Endothelial cell of umbilical vein (primary cell): ENCODE results near the gene CC2D2A. TPM values are rescaled to one million over a fixed set of nuclear protein-coding genes. Genes with fewer than 3 reads are reported as not detected.

Experiments used
- BruUV-seq: library from RNA; stranded (reverse); fragments of 400-500 nt; replicated peaks from 2 replicates; lab custom pipeline; 2021; lab: Mats Ljungman, UMichigan
- CTCF ChIA-PET: fragments of 300-600, 350-600 bp; sonication (Branson Sonifier 250); formaldehyde crosslinking; loops from one replicate; lab custom pipeline; 2021; ENCODE audit warnings: antibody characterized with exemption, inconsistent platforms; lab: Charles Lee
- POLR2A ChIA-PET: fragments of 300-600, 350-600 bp; sonication (Branson Sonifier 250); formaldehyde crosslinking; loops from one replicate; lab custom pipeline; 2021; ENCODE audit warnings: antibody characterized with exemption, inconsistent platforms; lab: Charles Lee
- DNase-seq: peaks from one replicate; pipeline ENCODE4 v3.0.0-alpha.2; 2011; ENCODE audit warnings: low read depth, low spot score
- FAIRE-seq: peaks from 2 replicates; lab custom pipeline; 2011; peaks lifted over from hg19 to GRCh38; lab: Jason Lieb, UNC
- H2AFZ ChIP-seq: 2 replicates; pipeline ENCODE4 v1.6.0; 2012; ENCODE audit warnings: low read depth, low read length, control low read depth, inconsistent platforms
- H3K27ac ChIP-seq: 2 replicates; pipeline ENCODE4 v1.5.1; 2011; ENCODE audit warnings: low read depth, mild to moderate bottlenecking, control low read depth, low read length, moderate library complexity; ENCODE audit not compliant: insufficient read depth
- H3K27me3 ChIP-seq, 2 experiments: 2 replicates each; pipeline versions ENCODE4 v1.6.0 to v1.6.1; 2011; ENCODE audit warnings: low read length in 2 of 2, mixed read lengths in 1 of 2; ENCODE audit not compliant: control insufficient read depth in 2 of 2, insufficient read depth in 2 of 2
- H3K36me3 ChIP-seq, 2 experiments: 2 replicates in 1 of 2; 3 replicates in 1 of 2; pipeline ENCODE4 v1.5.1; 2011; ENCODE audit warnings: low read length in 2 of 2, mild to moderate bottlenecking in 1 of 2, moderate library complexity in 1 of 2; ENCODE audit not compliant: control insufficient read depth in 2 of 2, insufficient read depth in 2 of 2; ENCODE audit errors: extremely low read depth in 1 of 2
- H3K4me1 ChIP-seq: 3 replicates; pipeline ENCODE4 v1.5.1; 2011; ENCODE audit warnings: mild to moderate bottlenecking, low read length; ENCODE audit not compliant: control insufficient read depth, insufficient read depth; ENCODE audit errors: extremely low read depth
- H3K4me2 ChIP-seq: 2 replicates; pipeline ENCODE4 v1.6.1; 2011; ENCODE audit warnings: low read length, control low read depth, mixed read lengths; ENCODE audit not compliant: insufficient read depth
- H3K4me3 ChIP-seq, 3 experiments: fragments of 200-600 bp in 1 of 3; sonication (generic), shearing (Covaris generic) in 1 of 3; replicated peaks in 1 of 3; 2 replicates each; pipeline ENCODE4 v1.5.1; 2011 to 2016; ENCODE audit warnings: control low read depth in 3 of 3, low read length in 3 of 3, mild to moderate bottlenecking in 2 of 3, inconsistent platforms in 1 of 3, low read depth in 1 of 3, moderate library complexity in 1 of 3; ENCODE audit not compliant: insufficient read depth in 1 of 3
- H3K79me2 ChIP-seq: 2 replicates; pipeline ENCODE4 v1.6.0; 2012; ENCODE audit warnings: low read length, inconsistent platforms; ENCODE audit not compliant: control insufficient read depth, insufficient read depth
- H3K9ac ChIP-seq: replicated peaks from 2 replicates; pipeline ENCODE3; 2011; ENCODE audit warnings: low read length, control low read depth; ENCODE audit not compliant: insufficient read depth; ENCODE audit errors: extremely low read depth
- H3K9me1 ChIP-seq: replicated peaks from 3 replicates; pipeline ENCODE4 v1.6.0; 2011; ENCODE audit warnings: mild to moderate bottlenecking, low read length; ENCODE audit not compliant: control insufficient read depth, insufficient read depth; ENCODE audit errors: extremely low read depth
- H3K9me3 ChIP-seq: replicated peaks from 2 replicates; pipeline ENCODE4 v1.5.1; 2012; ENCODE audit warnings: low read length, inconsistent platforms; ENCODE audit not compliant: control insufficient read depth, insufficient read depth
- H4K20me1 ChIP-seq: replicated peaks from 2 replicates; pipeline ENCODE3; 2011; ENCODE audit warnings: mild to moderate bottlenecking, low read length; ENCODE audit not compliant: control insufficient read depth, insufficient read depth; ENCODE audit errors: extremely low read depth
- CTCF ChIP-seq, 2 donors: IDR thresholded peaks; 1 replicate in 1 of 2; 2 replicates in 1 of 2; pipeline ENCODE4 v1.5.1; 2011; ENCODE audit warnings: low read length in 2 of 2, mild to moderate bottlenecking in 2 of 2, moderate library complexity in 2 of 2, control low read depth in 1 of 2, inconsistent platforms in 1 of 2, low read depth in 1 of 2; ENCODE audit not compliant: insufficient read depth in 1 of 2; ENCODE audit errors: extremely low read depth in 1 of 2
- EZH2 ChIP-seq: IDR thresholded peaks from 2 replicates; pipeline ENCODE4 v1.6.1; 2012; ENCODE audit warnings: borderline replicate concordance, low read depth, mild to moderate bottlenecking, moderate library complexity, low read length, inconsistent platforms; ENCODE audit not compliant: severe bottlenecking
- FOS ChIP-seq: IDR thresholded peaks from 2 replicates; pipeline ENCODE4 v1.6.1; 2011; ENCODE audit warnings: mild to moderate bottlenecking, low read length, moderate library complexity, borderline replicate concordance; ENCODE audit not compliant: insufficient read depth
- GATA2 ChIP-seq: IDR thresholded peaks from 2 replicates; pipeline ENCODE4 v1.7.0; 2011; ENCODE audit warnings: low read depth, mild to moderate bottlenecking, moderate library complexity, mixed read lengths, low read length; ENCODE audit not compliant: insufficient read length, insufficient read depth
- JUN ChIP-seq: IDR thresholded peaks from 2 replicates; pipeline ENCODE4 v1.6.1; 2011; ENCODE audit warnings: borderline replicate concordance, low read depth; ENCODE audit not compliant: insufficient read length, insufficient read depth
- MAX ChIP-seq: IDR thresholded peaks from 2 replicates; pipeline ENCODE4 v1.6.1; 2011; ENCODE audit not compliant: insufficient read depth, insufficient read length
- MYC ChIP-seq: IDR thresholded peaks from one replicate; pipeline ENCODE4 v1.6.1; 2011; ENCODE audit warnings: mild to moderate bottlenecking, low read depth, low read length
- POLR2A ChIP-seq: IDR thresholded peaks from 2 replicates; pipeline ENCODE4 v1.6.1; 2012; ENCODE audit warnings: low read depth, mild to moderate bottlenecking, control low read depth, low read length
- POLR2AphosphoS5 ChIP-seq: IDR thresholded peaks from 2 replicates; pipeline ENCODE4 v1.6.1; 2012; ENCODE audit warnings: low read depth, mild to moderate bottlenecking, control low read depth, low read length, moderate library complexity; ENCODE audit not compliant: insufficient read depth
- dilution Hi-C: fragments of 300-500 bp; cut with MboI; formaldehyde crosslinking; loops from one replicate; pipeline ENCODE4 v1.15.0; 2019; ENCODE audit warnings: low sequenced_read_pairs; ENCODE audit not compliant: extremely low pct_ligation_motif_present
- intact Hi-C: fragments of 100-400 bp; cut with micrococcal nuclease; formaldehyde crosslinking; loops from one replicate; pipeline ENCODE4 v1.10.0; 2022
- polyA plus RNA-seq, 4 experiments: library from polyadenylated mRNA; depleted of rRNA in 3 of 4; stranded (reverse) in 3 of 4; unstranded in 1 of 4; fragments of >200 nt; gene quantifications; 2 replicates each; pipeline versions ENCODE4 v1.2.1 to v1.2.3, GENCODE V29; 2011 to 2012; ENCODE audit warnings: missing spikeins in 1 of 4
- total RNA-seq: library from RNA; stranded (reverse); gene quantifications from 2 replicates; pipeline ENCODE4 v1.2.3, GENCODE V29; 2021

Gene CC2D2A
- total and polyA plus RNA-seq, 2 donors (not counting 3 experiments of a cell fraction or from before 2014, with no cell fraction given): 10.2 to 22.4 TPM

- dilution Hi-C loops: no loop called here
- TF ChIP-seq MAX (no peak), JUN (no peak), POLR2A (no peak), GATA2 (no peak), MYC (no peak), CTCF (IDR thresholded peaks at IDR 0.05; ENCODE audit: extremely low read depth in 1 of 2, insufficient read depth in 1 of 2, low read depth in 1 of 2, low read length in 2 of 2) (no peak), FOS (no peak), EZH2 (no peak), POLR2AphosphoS5 (no peak)
Observed at GRCh38 chr4:15536552-15537499, 67.1 kb downstream of the CC2D2A start.

More at GRCh38 chr4:15536552-15537499, 67.1 kb downstream of the CC2D2A start:
- Histone ChIP-seq H3K4me1 (no peaks in the 10 kb centered on the region), H3K27ac (no peak overlapping the region), H2AFZ (no peak overlapping the region), H3K79me2 (no peaks in the 10 kb centered on the region), H3K9me1 (no peaks in the 10 kb centered on the region), H3K4me2 (no peak overlapping the region), H3K9ac (no peak overlapping the region), H3K9me3 (no peaks in the 10 kb centered on the region), H3K36me3 (peaks cover 0 to 3% of the 10 kb centered on the region in 2 experiments), H3K4me3 (no peak overlapping the region), H3K27me3 (no peaks in the 10 kb centered on the region), H4K20me1 (no peaks in the 10 kb centered on the region)
- FAIRE-seq (no peak), DNase-seq (no peak)
- CTCF ChIA-PET: no interaction called here
- intact Hi-C loops: no loop called here
- POLR2A ChIA-PET: no interaction called here
- BruUV-seq: no TSS peak
